ENCODE data around the gene MANSC4.

The MANSC4 gene

GRCh38 chr12:27810756-27811155 is 30.7 kb upstream of the MANSC4 start:
- Histone ChIP-seq H3K9me3 (ENCODE audit: control insufficient read depth, low read length) (no peaks in the 10 kb centered on the region), H3K27ac (no peak overlapping the region), H3K9ac (no peak overlapping the region), H3K4me1 (no peaks in the 10 kb centered on the region), H3K36me3 (ENCODE audit: control insufficient read depth, insufficient read depth, low read length) (no peaks in the 10 kb centered on the region), H2AFZ (no peak overlapping the region), H3K4me2 (ENCODE audit: low read length) (no peak overlapping the region), H3K79me2 (no peaks in the 10 kb centered on the region), H3K4me3 (ENCODE audit: low read depth, low read length) (no peak overlapping the region), H3K27me3 (ENCODE audit: control insufficient read depth, insufficient read depth, low read length) (no peaks in the 10 kb centered on the region)
- TF ChIP-seq CTCF (IDR thresholded peaks at IDR 0.05), result no peak

DNA sequence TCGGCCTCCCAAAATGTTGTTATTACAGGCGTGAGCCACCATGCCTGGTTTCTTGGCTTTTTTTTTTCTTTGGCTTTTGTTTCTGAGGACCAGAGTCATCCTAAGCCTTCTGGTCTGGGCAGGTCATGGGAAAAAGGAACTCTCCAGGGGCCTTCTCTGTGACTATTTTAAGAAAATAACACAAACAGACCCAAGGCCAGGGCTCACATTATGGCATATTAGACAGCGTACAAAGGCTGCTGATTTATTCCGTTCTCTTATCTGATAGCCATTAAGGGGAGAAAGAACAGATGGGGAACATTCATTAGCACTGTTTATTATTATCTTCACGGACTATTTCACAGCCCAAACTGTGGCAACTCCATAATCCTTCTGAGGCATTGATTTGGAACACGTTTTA is 28.8 kb upstream of the MANSC4 start:
- Histone ChIP-seq H2AFZ (no peak overlapping the region), H3K9ac (no peak overlapping the region), H3K9me3 (ENCODE audit: control insufficient read depth, low read length) (no peaks in the 10 kb centered on the region), H3K27ac (no peak overlapping the region), H3K4me1 (no peaks in the 10 kb centered on the region), H3K4me3 (ENCODE audit: low read depth, low read length) (no peak overlapping the region), H3K4me2 (ENCODE audit: low read length) (no peak overlapping the region), H3K27me3 (ENCODE audit: control insufficient read depth, insufficient read depth, low read length) (no peaks in the 10 kb centered on the region), H3K79me2 (no peaks in the 10 kb centered on the region), H3K36me3 (ENCODE audit: control insufficient read depth, insufficient read depth, low read length) (no peaks in the 10 kb centered on the region)
- TF ChIP-seq CTCF (IDR thresholded peaks at IDR 0.05), result no peak

GRCh38 chr12:27807063-27807703 is 27.1 kb upstream of the MANSC4 start:
- Histone ChIP-seq H3K4me1 (no peaks in the 10 kb centered on the region), H3K27me3 (ENCODE audit: control insufficient read depth, insufficient read depth, low read length) (no peaks in the 10 kb centered on the region), H3K36me3 (ENCODE audit: control insufficient read depth, insufficient read depth, low read length) (no peaks in the 10 kb centered on the region), H2AFZ (no peak overlapping the region), H3K9me3 (ENCODE audit: control insufficient read depth, low read length) (no peaks in the 10 kb centered on the region), H3K79me2 (no peaks in the 10 kb centered on the region), H3K4me2 (ENCODE audit: low read length) (no peak overlapping the region), H3K9ac (no peak overlapping the region), H3K4me3 (ENCODE audit: low read depth, low read length) (no peak overlapping the region), H3K27ac (no peak overlapping the region)
- TF ChIP-seq CTCF (IDR thresholded peaks at IDR 0.05), result no peak

DNA sequence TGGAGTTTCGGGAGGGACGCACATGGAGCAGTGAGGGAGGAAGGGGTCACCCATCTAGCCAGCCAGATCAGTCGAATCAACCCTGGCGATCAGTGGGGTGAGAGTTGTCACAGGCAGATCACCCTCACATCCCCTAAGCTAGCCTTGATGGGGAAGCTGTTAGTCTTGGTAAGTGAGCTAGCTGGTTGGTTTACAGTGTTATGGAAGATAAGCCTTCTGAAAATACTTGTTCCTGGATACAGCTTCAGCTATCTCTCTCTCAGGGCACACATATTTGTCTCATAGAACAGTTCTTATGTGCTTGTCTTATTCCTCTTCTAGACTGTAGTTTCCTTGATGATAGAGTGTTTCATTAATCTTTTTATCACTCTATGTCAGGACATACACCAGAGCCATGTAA is 26.2 kb upstream of the MANSC4 start:
- no peak overlapping the region for H3K4me2 ChIP-seq (ENCODE audit: low read length)
- H3K9me3 ChIP-seq (ENCODE audit: control insufficient read depth, low read length), result no peaks in the 10 kb centered on the region
- no peak overlapping the region for H2AFZ ChIP-seq
- H3K9ac ChIP-seq, result no peak overlapping the region
- no peaks in the 10 kb centered on the region for H3K79me2 ChIP-seq
- no peaks in the 10 kb centered on the region for H3K4me1 ChIP-seq
- H3K27ac ChIP-seq, result no peak overlapping the region
- no peak for TF ChIP-seq CTCF (IDR thresholded peaks at IDR 0.05)
- no peak overlapping the region for H3K4me3 ChIP-seq (ENCODE audit: low read depth, low read length)
- H3K36me3 ChIP-seq (ENCODE audit: control insufficient read depth, insufficient read depth, low read length), result no peaks in the 10 kb centered on the region
- H3K27me3 ChIP-seq (ENCODE audit: control insufficient read depth, insufficient read depth, low read length), result no peaks in the 10 kb centered on the region

GRCh38 chr12:27805238-27805637 is 25.2 kb upstream of the MANSC4 start:
- Histone ChIP-seq H3K27me3 (ENCODE audit: control insufficient read depth, insufficient read depth, low read length) (no peaks in the 10 kb centered on the region), H3K4me3 (ENCODE audit: low read depth, low read length) (no peak overlapping the region), H3K36me3 (ENCODE audit: control insufficient read depth, insufficient read depth, low read length) (no peaks in the 10 kb centered on the region), H2AFZ (no peak overlapping the region), H3K79me2 (no peaks in the 10 kb centered on the region), H3K4me2 (ENCODE audit: low read length) (no peak overlapping the region), H3K27ac (no peak overlapping the region), H3K9me3 (ENCODE audit: control insufficient read depth, low read length) (no peaks in the 10 kb centered on the region), H3K9ac (no peak overlapping the region), H3K4me1 (no peaks in the 10 kb centered on the region)
- no peak for TF ChIP-seq CTCF (IDR thresholded peaks at IDR 0.05)
